LHCN-M2 (cell line): Measurements from ENCODE around the gene UQCR10. TPM values are rescaled to one million over a fixed set of nuclear protein-coding genes. Genes with fewer than 3 reads are reported as not detected.

Experiments
- DNase-seq: peaks from one replicate; pipeline ENCODE4 v3.0.0-alpha.2; 2012; ENCODE audit warnings: low read depth
- total RNA-seq: library from RNA; depleted of rRNA; stranded (reverse); fragments of >200 nt; gene quantifications from 2 replicates; pipeline ENCODE4 v1.2.3, GENCODE V29; 2014; rRNA removed

UQCR10 gene
- total RNA-seq, 1 experiment from 2014 or later = 72.8 TPM

- DNase-seq = peak; percentile 89
Observed at GRCh38 chr22:29798318-29798717, 31.1 kb downstream of the UQCR10 start.

GRCh38 chr22:29798801-29799200 lies 31.6 kb downstream of the UQCR10 start:
- no peak for DNase-seq

GRCh38 chr22:29799217-29799680 lies 32.1 kb downstream of the UQCR10 start:
- DNase-seq = peak; percentile 99

GRCh38 chr22:29801153-29801552 lies 34.0 kb downstream of the UQCR10 start:
- no peak for DNase-seq

GRCh38 chr22:29801796-29802195 lies 34.6 kb downstream of the UQCR10 start:
- no peak for DNase-seq

- DNase-seq = no peak
Observed at GRCh38 chr22:29803190-29803589, 36.0 kb downstream of the UQCR10 start.

- DNase-seq = no peak
Observed at GRCh38 chr22:29804985-29805384, 37.8 kb downstream of the UQCR10 start.

- no peak for DNase-seq
Observed at GRCh38 chr22:29806196-29806595, 39.0 kb downstream of the UQCR10 start.

- peak; percentile 19 for DNase-seq
Observed at GRCh38 chr22:29810216-29810615, 43.0 kb downstream of the UQCR10 start.

- no peak for DNase-seq
Observed at GRCh38 chr22:29811377-29811776, 44.2 kb downstream of the UQCR10 start.

- no peak for DNase-seq
Observed at GRCh38 chr22:29813126-29813525, 46.0 kb downstream of the UQCR10 start.

- DNase-seq = peak; percentile 37
Observed at GRCh38 chr22:29813563-29813962, 46.4 kb downstream of the UQCR10 start.

GRCh38 chr22:29814003-29814402 lies 46.8 kb downstream of the UQCR10 start:
- no peak for DNase-seq

GRCh38 chr22:29815580-29815979 lies 48.4 kb downstream of the UQCR10 start:
- DNase-seq = no peak

- DNase-seq = no peak
Observed at GRCh38 chr22:29816128-29816527, 49.0 kb downstream of the UQCR10 start.

- no peak for DNase-seq
Observed at GRCh38 chr22:29816539-29816938, 49.4 kb downstream of the UQCR10 start.

- no peak for DNase-seq
Observed at GRCh38 chr22:29816980-29817379, 49.8 kb downstream of the UQCR10 start.

- DNase-seq = no peak
Observed at GRCh38 chr22:29817724-29818123, 50.6 kb downstream of the UQCR10 start.

GRCh38 chr22:29819501-29819900 lies 52.3 kb downstream of the UQCR10 start:
- no peak for DNase-seq

Other genes with a start within 250 kb of the UQCR10 start
- 40.3 and 42.6 TPM in 2 replicates for gene THOC5, start 213.6 kb upstream of the UQCR10 start, total RNA-seq
- 38.0 and 45.8 TPM in 2 replicates for gene NIPSNAP1, start 186.3 kb upstream of the UQCR10 start, total RNA-seq
- 105 and 110 TPM in 2 replicates for gene NF2, start 163.7 kb upstream of the UQCR10 start, total RNA-seq
- not detected in 2 replicates for gene CABP7, start 47.4 kb upstream of the UQCR10 start, total RNA-seq
- gene ZMAT5, start 362 bp upstream of the UQCR10 start, total RNA-seq = 38.2 and 41.3 TPM in 2 replicates
- 36.0 and 36.9 TPM in 2 replicates for gene ASCC2, start 70.9 kb downstream of the UQCR10 start, total RNA-seq
- gene MTMR3, start 115.8 kb downstream of the UQCR10 start, total RNA-seq = 9.9 and 14.5 TPM in 2 replicates